Gastrocnemius medialis (tissue), 4 donors: Measurements from ENCODE around the gene SHPK. TPM values are rescaled to one million over a fixed set of nuclear protein-coding genes. Genes with fewer than 3 reads are reported as not detected.

ENCODE experiments used
- ATAC-seq, 2 donors: fragments of 150-250 bp; one replicate each; pipeline ENCODE4 v1.9.1; 2016
- DNase-seq, 2 donors: peaks; one replicate each; pipeline ENCODE4 v3.0.0-alpha.2; 2019
- H3K27ac ChIP-seq, 4 donors: fragments of 200-600 bp; sonication (generic); 1 replicate in 1 of 4; 2 replicates in 3 of 4; pipeline ENCODE4 v1.5.1; 2016 to 2018; ENCODE audit warnings: mild to moderate bottlenecking in 2 of 4, moderate library complexity in 1 of 4
- H3K27me3 ChIP-seq, 3 donors: fragments of 200-600 bp; sonication (generic) in 2 of 3; 1 replicate in 1 of 3; 2 replicates in 2 of 3; pipeline versions ENCODE4 v1.5.1 to v1.6.0; 2016 to 2019; ENCODE audit warnings: mild to moderate bottlenecking in 1 of 3, moderate library complexity in 1 of 3
- H3K36me3 ChIP-seq, 2 donors: fragments of 200-600 bp; sonication (generic) in 1 of 2; one replicate each; pipeline ENCODE4 v1.5.1; 2017 to 2018
- H3K4me1 ChIP-seq, 2 donors: fragments of 200-600 bp; sonication (generic) in 1 of 2; one replicate each; pipeline ENCODE4 v1.5.1; 2016 to 2017; ENCODE audit warnings: mild to moderate bottlenecking in 2 of 2
- H3K4me3 ChIP-seq, 4 donors: fragments of 200-600 bp; sonication (generic) in 3 of 4; 1 replicate in 1 of 4; 2 replicates in 3 of 4; pipeline ENCODE4 v1.5.1; 2016 to 2019; ENCODE audit warnings: mild to moderate bottlenecking in 2 of 4
- H3K9me3 ChIP-seq, 3 donors: fragments of 200-600 bp; sonication (generic) in 2 of 3; 1 replicate in 1 of 3; 2 replicates in 2 of 3; pipeline ENCODE4 v1.5.1; 2016 to 2019
- POLR2A ChIP-seq, 2 donors: fragments of 450-650 bp; IDR thresholded peaks; one replicate each; pipeline ENCODE4 v1.6.1; 2017; ENCODE audit warnings: antibody characterized with exemption in 2 of 2, mild to moderate bottlenecking in 2 of 2, moderate library complexity in 2 of 2
- in situ Hi-C, 4 donors: fragments of 200-750 bp; cut with MboI; loops; one replicate each; pipeline versions ENCODE4 v1.15.0 to v1.8.0; 2017; ENCODE audit warnings: low sequenced_read_pairs in 4 of 4
- intact Hi-C: fragments of 100-400 bp; cut with DNase I; formaldehyde crosslinking; loops from one replicate; pipeline ENCODE4 v1.15.1; 2023; ENCODE audit warnings: low total_unique reads
- total RNA-seq, 4 donors: library from RNA; depleted of rRNA; stranded (reverse); fragments of >200 nt; gene quantifications; one replicate each; pipeline versions ENCODE4 v1.1.0 to v1.2.3, GENCODE V29; 2016
- TF ChIP-seq, protein P1 (sequence below), 5 experiments: fragments of 450-650 bp in 3 of 5; fragments of 200-600 bp in 2 of 5; sonication (generic) in 2 of 5; IDR thresholded peaks in 4 of 5; conservative IDR thresholded peaks in 1 of 5; 1 replicate in 4 of 5; 2 replicates in 1 of 5; pipeline ENCODE4 v1.5.1; 2016 to 2019; ENCODE audit warnings: antibody characterized with exemption in 5 of 5, mild to moderate bottlenecking in 3 of 5, moderate library complexity in 3 of 5

SHPK gene
- total RNA-seq, 4 donors from 2014 or later: 4.1 to 4.7 (median 4.4) TPM

- in situ Hi-C loops (no loop called here), intact Hi-C loops (loop anchor here (10.0 kb wide), 1 partner anchor 132 kb away; no protein-coding TSS in a partner anchor)
- DNase-seq (no peak), ATAC-seq (no peak)
- Histone ChIP-seq H3K27ac (peak overlapping the region; percentile 93 to 97 (median 96)), H3K27me3 (no peaks in the 10 kb centered on the region), H3K4me3 (no peak overlapping the region), H3K4me1 (peaks cover 36 to 37% of the 10 kb centered on the region in 2 donors), H3K36me3 (peaks cover 0 to 25% of the 10 kb centered on the region in 2 donors), H3K9me3 (no peaks in the 10 kb centered on the region)
- TF ChIP-seq, protein P1, sequence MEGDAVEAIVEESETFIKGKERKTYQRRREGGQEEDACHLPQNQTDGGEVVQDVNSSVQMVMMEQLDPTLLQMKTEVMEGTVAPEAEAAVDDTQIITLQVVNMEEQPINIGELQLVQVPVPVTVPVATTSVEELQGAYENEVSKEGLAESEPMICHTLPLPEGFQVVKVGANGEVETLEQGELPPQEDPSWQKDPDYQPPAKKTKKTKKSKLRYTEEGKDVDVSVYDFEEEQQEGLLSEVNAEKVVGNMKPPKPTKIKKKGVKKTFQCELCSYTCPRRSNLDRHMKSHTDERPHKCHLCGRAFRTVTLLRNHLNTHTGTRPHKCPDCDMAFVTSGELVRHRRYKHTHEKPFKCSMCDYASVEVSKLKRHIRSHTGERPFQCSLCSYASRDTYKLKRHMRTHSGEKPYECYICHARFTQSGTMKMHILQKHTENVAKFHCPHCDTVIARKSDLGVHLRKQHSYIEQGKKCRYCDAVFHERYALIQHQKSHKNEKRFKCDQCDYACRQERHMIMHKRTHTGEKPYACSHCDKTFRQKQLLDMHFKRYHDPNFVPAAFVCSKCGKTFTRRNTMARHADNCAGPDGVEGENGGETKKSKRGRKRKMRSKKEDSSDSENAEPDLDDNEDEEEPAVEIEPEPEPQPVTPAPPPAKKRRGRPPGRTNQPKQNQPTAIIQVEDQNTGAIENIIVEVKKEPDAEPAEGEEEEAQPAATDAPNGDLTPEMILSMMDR (IDR thresholded peaks at IDR 0.05 in 4 of 5, conservative IDR thresholded peaks at IDR 0.05 in 1 of 5): no peak
- TF ChIP-seq POLR2A (IDR thresholded peaks at IDR 0.05): no peak
Observed at GRCh38 chr17:3666516-3666915, 30.5 kb upstream of the SHPK start.

DNA sequence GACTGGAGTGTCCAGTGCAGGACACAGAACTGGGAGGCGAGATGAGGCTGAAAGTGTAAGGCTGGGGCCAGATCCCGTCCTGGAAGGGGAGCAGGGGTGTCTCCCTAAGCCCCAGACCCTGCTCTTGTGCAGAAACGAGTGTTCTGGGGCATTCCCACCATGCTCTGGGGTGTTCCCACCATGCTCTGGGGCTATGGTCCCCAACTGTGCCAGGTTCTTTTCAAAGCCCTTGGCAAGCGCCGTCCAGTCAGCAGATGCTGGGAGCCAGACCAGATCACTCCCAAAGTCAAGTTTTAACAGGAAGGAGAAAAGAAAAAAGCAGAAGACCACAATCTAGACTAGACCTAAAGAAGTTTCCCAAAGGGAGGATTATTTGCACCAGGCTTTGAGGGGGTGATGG, 29.8 kb upstream of the SHPK start:
- Histone ChIP-seq H3K27me3 (no peaks in the 10 kb centered on the region), H3K9me3 (no peaks in the 10 kb centered on the region), H3K4me1 (peaks cover 36 to 37% of the 10 kb centered on the region in 2 donors), H3K36me3 (peaks cover 0 to 25% of the 10 kb centered on the region in 2 donors), H3K27ac (peak overlapping the region; percentile 93 to 97 (median 96)), H3K4me3 (no peak overlapping the region)
- ATAC-seq: no peak
- intact Hi-C loops (loop anchor here (10.0 kb wide), 1 partner anchor 131 kb away; no protein-coding TSS in a partner anchor), in situ Hi-C loops (no loop called here)
- peak in 1 of 2 donors; percentile 56 for DNase-seq
- TF ChIP-seq, protein P1 (IDR thresholded peaks at IDR 0.05 in 4 of 5, conservative IDR thresholded peaks at IDR 0.05 in 1 of 5): no peak
- TF ChIP-seq POLR2A (IDR thresholded peaks at IDR 0.05): no peak

DNA sequence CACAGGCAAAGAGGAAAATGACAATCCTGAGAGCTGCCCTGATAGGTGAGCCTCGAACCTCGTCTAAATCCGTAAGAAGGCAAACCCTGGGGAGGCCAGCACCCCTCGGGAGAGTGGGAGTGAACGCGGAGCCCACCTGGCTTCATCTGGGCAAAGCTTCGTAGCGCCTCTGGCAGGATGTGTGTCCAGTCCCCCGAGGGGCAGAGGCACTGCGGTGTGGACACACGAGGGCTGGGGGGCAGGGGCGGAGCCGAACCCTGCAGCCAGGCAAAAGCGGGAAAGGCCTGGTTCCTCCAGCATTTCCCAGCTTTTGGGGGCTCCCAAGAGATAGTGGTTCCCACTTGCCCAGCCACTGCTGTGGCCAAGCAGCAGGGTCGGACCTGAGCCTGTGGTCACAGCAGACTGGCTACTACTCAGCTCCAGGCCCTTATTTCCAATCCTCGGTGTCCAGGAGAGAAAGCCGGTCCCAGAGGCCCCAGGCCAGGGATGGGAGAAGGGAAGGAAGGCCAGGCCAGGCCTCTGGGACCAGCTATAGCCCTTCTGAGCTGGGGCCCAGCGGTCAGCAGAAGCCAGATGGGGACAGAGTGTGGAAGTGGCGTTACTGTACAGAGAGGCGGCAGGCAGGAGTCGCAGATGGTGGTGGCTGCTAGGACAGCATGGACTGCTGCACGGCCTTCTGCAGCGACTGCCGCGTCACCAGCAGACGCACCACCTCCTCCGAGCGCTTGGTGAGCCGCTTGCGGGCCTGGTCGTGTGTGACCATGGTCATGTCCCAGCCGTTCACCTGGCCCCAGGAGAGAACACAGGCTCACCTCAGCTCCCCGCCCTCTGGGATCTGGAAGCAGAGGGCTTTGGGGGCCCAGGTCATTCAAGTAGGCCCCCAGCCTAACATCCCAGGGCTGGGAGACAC, 27.3 kb upstream of the SHPK start:
- in situ Hi-C loops: no loop called here
- intact Hi-C loops: loop anchor here (10.0 kb wide), 1 partner anchor 129 kb away; no protein-coding TSS in a partner anchor
- H3K36me3 ChIP-seq: peaks cover 0 to 25% of the 10 kb centered on the region in 2 donors
- no peak overlapping the region for H3K27ac ChIP-seq
- no peak for TF ChIP-seq POLR2A (IDR thresholded peaks at IDR 0.05)
- TF ChIP-seq, protein P1 (IDR thresholded peaks at IDR 0.05 in 4 of 5, conservative IDR thresholded peaks at IDR 0.05 in 1 of 5): no peak
- H3K27me3 ChIP-seq: no peaks in the 10 kb centered on the region
- ATAC-seq: no peak
- H3K9me3 ChIP-seq: no peaks in the 10 kb centered on the region
- H3K4me3 ChIP-seq: no peak overlapping the region
- peaks cover 31 to 42% of the 10 kb centered on the region in 2 donors for H3K4me1 ChIP-seq
- DNase-seq: no peak

GRCh38 chr17:3660311-3660891, 24.4 kb upstream of the SHPK start:
- H3K36me3 ChIP-seq: peaks cover 0 to 46% of the 10 kb centered on the region in 2 donors
- TF ChIP-seq, protein P1 (IDR thresholded peaks at IDR 0.05 in 4 of 5, conservative IDR thresholded peaks at IDR 0.05 in 1 of 5): no peak
- TF ChIP-seq POLR2A (IDR thresholded peaks at IDR 0.05): no peak
- no peak overlapping the region for H3K4me3 ChIP-seq
- peak; percentile 59 to 66 for ATAC-seq
- no peaks in the 10 kb centered on the region for H3K27me3 ChIP-seq
- H3K9me3 ChIP-seq: no peaks in the 10 kb centered on the region
- intact Hi-C loops (loop anchor here (10.0 kb wide), 1 partner anchor 126 kb away; no protein-coding TSS in a partner anchor), in situ Hi-C loops (no loop called here)
- DNase-seq: peak in 1 of 2 donors; percentile 56
- peaks cover 9 to 23% of the 10 kb centered on the region in 2 donors for H3K4me1 ChIP-seq
- peak overlapping the region; percentile 64 to 91 (median 80) for H3K27ac ChIP-seq
